OCI-LY7 (cell line): ENCODE results near the gene PDE8B. TPM values are rescaled to one million over a fixed set of nuclear protein-coding genes. Genes with fewer than 3 reads are reported as not detected.

Experiments
- BruUV-seq: library from RNA; stranded (reverse); fragments of 400-500 nt; replicated peaks from 2 replicates; lab custom pipeline; 2021; lab: Mats Ljungman, UMichigan
- CTCF ChIA-PET: fragments of 300-600 bp; sonication (Branson Sonifier 250); formaldehyde crosslinking; loops from one replicate; lab custom pipeline; 2022; ENCODE audit warnings: antibody characterized with exemption; ENCODE audit not compliant: unreplicated experiment; lab: Charles Lee
- POLR2A ChIA-PET: fragments of 300-600 bp; sonication (Branson Sonifier 250); formaldehyde crosslinking; loops from one replicate; lab custom pipeline; 2022; ENCODE audit warnings: antibody characterized with exemption; lab: Charles Lee
- DNase-seq: peaks from one replicate; pipeline ENCODE4 v3.0.0-alpha.2; 2015; ENCODE audit warnings: low spot score
- H2AFZ ChIP-seq: fragments of 200-600 bp; sonication (generic), shearing (Covaris generic); 2 replicates; pipeline ENCODE4 v1.6.1; 2014; ENCODE audit warnings: mild to moderate bottlenecking, antibody characterized with exemption, low read length, moderate library complexity
- H3K27ac ChIP-seq: fragments of 200-600 bp; sonication (generic); 2 replicates; pipeline ENCODE4 v1.5.1; 2014; ENCODE audit warnings: mixed run types, low read depth, mild to moderate bottlenecking, moderate library complexity, low read length, inconsistent platforms; ENCODE audit not compliant: poor library complexity, severe bottlenecking
- H3K36me3 ChIP-seq: fragments of 200-600 bp; sonication (generic); 2 replicates; pipeline ENCODE4 v1.6.1; 2014; ENCODE audit warnings: mild to moderate bottlenecking, antibody characterized with exemption, low read length, moderate library complexity, mixed read lengths; ENCODE audit not compliant: insufficient read depth
- H3K4me1 ChIP-seq: fragments of 200-600 bp; sonication (generic); 2 replicates; pipeline ENCODE4 v1.5.1; 2014; ENCODE audit warnings: mild to moderate bottlenecking, low read length; ENCODE audit not compliant: insufficient read depth, poor library complexity, severe bottlenecking
- H3K4me2 ChIP-seq: fragments of 200-600 bp; sonication (generic); 2 replicates; pipeline ENCODE4 v1.6.1; 2014; ENCODE audit warnings: mild to moderate bottlenecking, low read length
- H3K4me3 ChIP-seq: fragments of 200-600 bp; sonication (generic); 2 replicates; pipeline ENCODE4 v1.5.1; 2014; ENCODE audit warnings: mild to moderate bottlenecking, low read depth, low read length; ENCODE audit not compliant: poor library complexity, severe bottlenecking
- H3K79me2 ChIP-seq: fragments of 200-600 bp; sonication (generic); 2 replicates; pipeline ENCODE4 v1.6.1; 2016; ENCODE audit warnings: low read depth, mild to moderate bottlenecking, low read length, moderate library complexity, mixed read lengths; ENCODE audit not compliant: insufficient read depth
- H3K9me2 ChIP-seq: fragments of 200-600 bp; sonication (generic); 2 replicates; pipeline ENCODE4 v1.6.1; 2016; ENCODE audit warnings: mild to moderate bottlenecking, low read length, mixed read lengths; ENCODE audit not compliant: insufficient read depth
- H3K9me3 ChIP-seq: fragments of 200-600 bp; sonication (generic); 2 replicates; pipeline ENCODE4 v1.6.1; 2014; ENCODE audit warnings: mild to moderate bottlenecking, mixed run types, low read length, mixed read lengths
- H4K20me1 ChIP-seq: fragments of 200-600 bp; sonication (generic); 2 replicates; pipeline ENCODE4 v1.6.1; 2014; ENCODE audit warnings: mild to moderate bottlenecking, antibody characterized with exemption, low read length, moderate library complexity, mixed read lengths; ENCODE audit not compliant: insufficient read depth
- EZH2phosphoT487 ChIP-seq: fragments of 200-600 bp; sonication (generic); IDR thresholded peaks from 2 replicates; pipeline ENCODE4 v1.6.1; 2018; ENCODE audit warnings: low read depth, borderline replicate concordance, mild to moderate bottlenecking, mixed run types, antibody characterized with exemption, low read length, moderate library complexity, mixed read lengths
- intact Hi-C: fragments of 100-400 bp; cut with micrococcal nuclease; formaldehyde crosslinking; loops from one replicate; pipeline ENCODE4 v1.10.0; 2022; ENCODE audit not compliant: unreplicated experiment
- total RNA-seq, 2 experiments: library from RNA; depleted of rRNA in 1 of 2; stranded (reverse); fragments of >200 nt in 1 of 2; shearing (Covaris generic) in 1 of 2; gene quantifications; 2 replicates each; pipeline ENCODE4 v1.2.3, GENCODE V29; 2014 to 2022
- TF ChIP-seq, protein P1 (sequence below): fragments of 200-600 bp; sonication (generic); conservative IDR thresholded peaks from 2 replicates; pipeline ENCODE4 v1.5.1; 2014; ENCODE audit warnings: mild to moderate bottlenecking, antibody characterized with exemption, low read length, moderate library complexity, mixed read lengths

The PDE8B gene
- total RNA-seq, 2 experiments from 2014 or later = 0.21 to 0.22 TPM

DNA sequence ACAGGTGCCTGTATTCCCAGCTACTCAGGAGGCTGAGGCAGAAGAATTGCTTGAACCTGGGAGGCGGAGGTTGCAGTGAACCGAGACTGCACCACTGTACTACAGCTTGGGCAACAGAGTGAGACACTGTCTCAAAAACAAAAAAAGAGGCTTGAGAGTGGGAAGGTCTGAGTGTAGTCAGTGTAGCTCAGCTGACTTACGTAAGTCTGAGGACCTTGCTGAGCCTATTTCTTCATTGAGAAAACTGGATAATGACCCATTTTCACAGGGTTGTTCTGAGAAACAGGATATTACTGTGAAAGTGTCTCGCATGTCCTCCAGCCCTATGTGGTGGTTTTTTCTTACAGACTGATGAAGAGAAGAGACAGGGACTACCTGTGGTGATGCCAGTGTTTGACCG is 214.9 kb downstream of the PDE8B start:
- ChIA-PET CTCF (no interaction called here), POLR2A (no interaction called here)
- no peaks in the 10 kb centered on the region for H3K4me1 ChIP-seq
- H3K9me3 ChIP-seq = no peaks in the 10 kb centered on the region
- BruUV-seq = no TSS peak
- H4K20me1 ChIP-seq = no peaks in the 10 kb centered on the region
- intact Hi-C loops = no loop called here
- no peaks in the 10 kb centered on the region for H3K79me2 ChIP-seq
- no peak overlapping the region for H3K27ac ChIP-seq
- no peak overlapping the region for H3K4me3 ChIP-seq
- no peaks in the 10 kb centered on the region for H3K9me2 ChIP-seq
- H3K36me3 ChIP-seq = peaks cover 23% of the 10 kb centered on the region; the same call in 1 of the 2 replicates
- TF ChIP-seq, protein P1, sequence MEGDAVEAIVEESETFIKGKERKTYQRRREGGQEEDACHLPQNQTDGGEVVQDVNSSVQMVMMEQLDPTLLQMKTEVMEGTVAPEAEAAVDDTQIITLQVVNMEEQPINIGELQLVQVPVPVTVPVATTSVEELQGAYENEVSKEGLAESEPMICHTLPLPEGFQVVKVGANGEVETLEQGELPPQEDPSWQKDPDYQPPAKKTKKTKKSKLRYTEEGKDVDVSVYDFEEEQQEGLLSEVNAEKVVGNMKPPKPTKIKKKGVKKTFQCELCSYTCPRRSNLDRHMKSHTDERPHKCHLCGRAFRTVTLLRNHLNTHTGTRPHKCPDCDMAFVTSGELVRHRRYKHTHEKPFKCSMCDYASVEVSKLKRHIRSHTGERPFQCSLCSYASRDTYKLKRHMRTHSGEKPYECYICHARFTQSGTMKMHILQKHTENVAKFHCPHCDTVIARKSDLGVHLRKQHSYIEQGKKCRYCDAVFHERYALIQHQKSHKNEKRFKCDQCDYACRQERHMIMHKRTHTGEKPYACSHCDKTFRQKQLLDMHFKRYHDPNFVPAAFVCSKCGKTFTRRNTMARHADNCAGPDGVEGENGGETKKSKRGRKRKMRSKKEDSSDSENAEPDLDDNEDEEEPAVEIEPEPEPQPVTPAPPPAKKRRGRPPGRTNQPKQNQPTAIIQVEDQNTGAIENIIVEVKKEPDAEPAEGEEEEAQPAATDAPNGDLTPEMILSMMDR = no peak
- TF ChIP-seq EZH2phosphoT487 = no peak
- no peak overlapping the region for H2AFZ ChIP-seq
- no peak for DNase-seq
- H3K4me2 ChIP-seq = no peak overlapping the region

DNA sequence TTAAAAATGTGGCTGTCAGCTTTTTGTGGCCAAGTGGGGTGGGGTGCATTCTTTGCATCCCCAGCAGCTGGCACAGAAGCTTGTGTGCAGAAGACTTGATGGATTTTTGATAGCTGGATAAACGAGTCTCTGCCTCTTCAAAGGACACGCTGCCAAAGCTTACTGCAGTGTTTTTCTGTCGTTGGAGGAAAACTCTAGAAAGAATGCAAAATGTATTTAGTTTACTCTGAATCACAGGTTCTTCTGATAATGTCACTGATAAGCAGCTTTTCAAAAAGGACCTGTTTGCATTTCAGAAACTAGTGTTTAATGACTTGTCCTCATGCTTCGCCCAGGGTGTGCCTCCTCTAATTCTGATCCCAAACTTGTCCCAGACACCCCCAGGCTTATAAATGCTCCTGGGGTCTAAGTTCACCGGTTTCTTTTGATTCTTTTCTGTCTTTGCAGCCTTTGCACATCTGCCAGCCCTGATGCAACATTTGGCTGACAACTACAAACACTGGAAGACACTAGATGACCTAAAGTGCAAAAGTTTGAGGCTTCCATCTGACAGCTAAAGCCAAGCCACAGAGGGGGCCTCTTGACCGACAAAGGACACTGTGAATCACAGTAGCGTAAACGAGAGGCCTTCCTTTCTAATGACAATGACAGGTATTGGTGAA is 215.6 kb downstream of the PDE8B start:
- H3K36me3 ChIP-seq = peaks cover 30% of the 10 kb centered on the region; the same call in 1 of the 2 replicates
- POLR2A ChIA-PET = interaction anchor here (0.6 to 1.9 kb wide), 7 partner anchors 10 to 239 kb away, joined by 3 to 10 read pairs (median 4); no protein-coding TSS in a partner anchor
- no peak overlapping the region for H3K4me2 ChIP-seq
- no peaks in the 10 kb centered on the region for H3K4me1 ChIP-seq
- no peak overlapping the region for H2AFZ ChIP-seq
- no peak overlapping the region for H3K4me3 ChIP-seq
- H4K20me1 ChIP-seq = no peaks in the 10 kb centered on the region
- no peaks in the 10 kb centered on the region for H3K9me3 ChIP-seq
- CTCF ChIA-PET = no interaction called here
- TF ChIP-seq, protein P1 = no peak
- no peak for TF ChIP-seq EZH2phosphoT487
- no peak overlapping the region for H3K27ac ChIP-seq
- no peaks in the 10 kb centered on the region for H3K79me2 ChIP-seq
- H3K9me2 ChIP-seq = no peaks in the 10 kb centered on the region
- DNase-seq = no peak
- intact Hi-C loops = no loop called here
- BruUV-seq = no TSS peak

DNA sequence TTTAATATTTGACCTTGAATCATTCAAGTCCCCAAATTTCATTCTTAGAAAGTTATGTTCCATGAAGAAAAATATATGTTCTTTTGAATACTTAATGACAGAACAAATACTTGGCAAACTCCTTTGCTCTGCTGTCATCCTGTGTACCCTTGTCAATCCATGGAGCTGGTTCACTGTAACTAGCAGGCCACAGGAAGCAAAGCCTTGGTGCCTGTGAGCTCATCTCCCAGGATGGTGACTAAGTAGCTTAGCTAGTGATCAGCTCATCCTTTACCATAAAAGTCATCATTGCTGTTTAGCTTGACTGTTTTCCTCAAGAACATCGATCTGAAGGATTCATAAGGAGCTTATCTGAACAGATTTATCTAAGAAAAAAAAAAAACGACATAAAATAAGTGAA is 216.2 kb downstream of the PDE8B start:
- Histone ChIP-seq H3K9me2 (no peaks in the 10 kb centered on the region), H3K27ac (no peak overlapping the region), H3K9me3 (no peaks in the 10 kb centered on the region), H3K4me1 (no peaks in the 10 kb centered on the region), H4K20me1 (no peaks in the 10 kb centered on the region), H3K79me2 (no peaks in the 10 kb centered on the region), H3K4me3 (no peak overlapping the region), H2AFZ (no peak overlapping the region), H3K36me3 (peaks cover 35% of the 10 kb centered on the region; the same call in 1 of the 2 replicates), H3K4me2 (no peak overlapping the region)
- no peak for DNase-seq
- TF ChIP-seq, protein P1 = no peak
- no peak for TF ChIP-seq EZH2phosphoT487
- intact Hi-C loops = no loop called here
- CTCF ChIA-PET = no interaction called here
- POLR2A ChIA-PET = interaction anchor here (0.6 to 1.9 kb wide), 11 partner anchors 10 to 239 kb away, joined by 3 to 10 read pairs (median 4); partner anchors contain the start of gene WDR41
- BruUV-seq = no TSS peak
